Ramos (cell line): ENCODE data around the gene MAP4K3.

Source experiments
- in situ Hi-C: fragments of 300-500 bp; cut with MboI; formaldehyde crosslinking; loops from one replicate; pipeline ENCODE4 v1.14.3; 2022; ENCODE audit warnings: low sequenced_read_pairs; ENCODE audit not compliant: unreplicated experiment

MAP4K3 gene

GRCh38 chr2:39447266-39448168 is 10.4 kb upstream of the MAP4K3 start:
- in situ Hi-C loops: no loop called here

GRCh38 chr2:39445934-39446333 is 8.8 kb upstream of the MAP4K3 start:
- in situ Hi-C loops: no loop called here

GRCh38 chr2:39443009-39443408 is 5.9 kb upstream of the MAP4K3 start:
- in situ Hi-C loops: no loop called here

- in situ Hi-C loops: no loop called here
These were observed 624 bp upstream of the MAP4K3 start for GRCh38 chr2:39437522-39438296.

GRCh38 chr2:39435741-39436591 is 1.1 kb downstream of the MAP4K3 start:
- in situ Hi-C loops: no loop called here

GRCh38 chr2:39435234-39435633 is 1.9 kb downstream of the MAP4K3 start:
- in situ Hi-C loops: no loop called here

- in situ Hi-C loops: no loop called here
These were observed 2.7 kb downstream of the MAP4K3 start for GRCh38 chr2:39434233-39434897.

GRCh38 chr2:39433586-39434195 is 3.4 kb downstream of the MAP4K3 start:
- in situ Hi-C loops: no loop called here

GRCh38 chr2:39432701-39433100 is 4.4 kb downstream of the MAP4K3 start:
- in situ Hi-C loops: no loop called here

GRCh38 chr2:39431592-39432316 is 5.3 kb downstream of the MAP4K3 start:
- in situ Hi-C loops: no loop called here

GRCh38 chr2:39429746-39430145 is 7.3 kb downstream of the MAP4K3 start:
- in situ Hi-C loops: no loop called here

- in situ Hi-C loops: no loop called here
These were observed 12.1 kb downstream of the MAP4K3 start for GRCh38 chr2:39424951-39425350.

GRCh38 chr2:39422700-39423099 is 14.4 kb downstream of the MAP4K3 start:
- in situ Hi-C loops: no loop called here

- in situ Hi-C loops: no loop called here
These were observed 15.7 kb downstream of the MAP4K3 start for GRCh38 chr2:39421354-39421753.

- in situ Hi-C loops: no loop called here
These were observed 17.5 kb downstream of the MAP4K3 start for GRCh38 chr2:39419282-39420223.

GRCh38 chr2:39418491-39418890 is 18.6 kb downstream of the MAP4K3 start:
- in situ Hi-C loops: no loop called here

GRCh38 chr2:39416140-39416539 is 20.9 kb downstream of the MAP4K3 start:
- in situ Hi-C loops: no loop called here
